B cell (primary cell): Measurements from ENCODE around the gene ACOT9. TPM values are rescaled to one million over a fixed set of nuclear protein-coding genes. Genes with fewer than 3 reads are reported as not detected.
A peak's percentile ranks its signal among the peaks of the same experiment; 100 is the strongest.
"Not testable (repeated sequence)": the region's sequence is repeated elsewhere in the genome, so short reads cannot be mapped to it uniquely, and the experiment has no call there.

Experiments used
- ATAC-seq: fragments of 200-7000 bp; cut with Tn5 transposase; one replicate; pipeline ENCODE4 v1.10.0; 2021; ENCODE audit warnings: low read depth, mild to moderate bottlenecking, moderate number of reproducible peaks, moderate library complexity
- CTCF ChIA-PET: fragments of 350-600 bp; sonication (Branson Sonifier 250); formaldehyde crosslinking; loops from one replicate; lab custom pipeline; 2021; ENCODE audit warnings: antibody characterized with exemption, inconsistent platforms; lab: Charles Lee
- POLR2A ChIA-PET: fragments of 350-600 bp; sonication (Branson Sonifier 250); formaldehyde crosslinking; loops from one replicate; lab custom pipeline; 2021; ENCODE audit warnings: antibody characterized with exemption; lab: Charles Lee
- DNase-seq: peaks from one replicate; pipeline ENCODE4 v3.0.0; 2013
- H2AFZ ChIP-seq: 2 replicates; pipeline ENCODE4 v1.6.1; 2012; ENCODE audit warnings: mild to moderate bottlenecking, low read depth, low read length; ENCODE audit not compliant: insufficient read depth, poor library complexity, severe bottlenecking
- H3K27ac ChIP-seq, 2 donors: 1 replicate in 1 of 2; 2 replicates in 1 of 2; pipeline ENCODE4 v1.5.1; 2012 to 2013; ENCODE audit warnings: low read length in 2 of 2, mild to moderate bottlenecking in 2 of 2, moderate library complexity in 1 of 2
- H3K27me3 ChIP-seq, 4 experiments: fragments of 200-600 bp in 1 of 4; sonication (generic) in 1 of 4; replicated peaks in 1 of 4; 1 replicate in 2 of 4; 2 replicates in 2 of 4; pipeline versions ENCODE4 v1.6.1 to v1.7.0; 2013 to 2016; ENCODE audit warnings: low read length in 3 of 4, mild to moderate bottlenecking in 2 of 4, mixed read lengths in 1 of 4, moderate library complexity in 1 of 4; ENCODE audit not compliant: insufficient read depth in 4 of 4, control insufficient read depth in 3 of 4; ENCODE audit errors: control extremely low read depth in 1 of 4
- H3K36me3 ChIP-seq, 2 experiments: replicated peaks in 1 of 2; 1 replicate in 1 of 2; 2 replicates in 1 of 2; pipeline versions ENCODE4 v1.6.1 to v1.7.1; 2013; ENCODE audit warnings: low read length in 1 of 2; ENCODE audit not compliant: insufficient read depth in 2 of 2, control insufficient read depth in 1 of 2; ENCODE audit errors: control extremely low read depth in 1 of 2, extremely low read depth in 1 of 2
- H3K4me1 ChIP-seq, 2 donors: fragments of 200-600 bp in 1 of 2; sonication (generic) in 1 of 2; 1 replicate in 1 of 2; 2 replicates in 1 of 2; pipeline versions ENCODE4 v1.5.1 to v1.6.1; 2013 to 2017; ENCODE audit warnings: low read length in 2 of 2; ENCODE audit not compliant: control insufficient read depth in 2 of 2, insufficient read depth in 2 of 2
- H3K4me2 ChIP-seq: replicated peaks from 2 replicates; pipeline ENCODE3; 2012; ENCODE audit warnings: mild to moderate bottlenecking, low read depth, low read length; ENCODE audit not compliant: poor library complexity, severe bottlenecking
- H3K4me3 ChIP-seq, 5 experiments: fragments of 200-600 bp in 1 of 5; sonication (generic) in 1 of 5; 1 replicate in 3 of 5; 2 replicates in 2 of 5; pipeline versions ENCODE4 v1.5.1 to v1.7.0; 2011 to 2016; ENCODE audit warnings: low read length in 4 of 5, mild to moderate bottlenecking in 4 of 5, low read depth in 2 of 5, control low read depth in 1 of 5, moderate library complexity in 1 of 5; ENCODE audit not compliant: insufficient read depth in 1 of 5; ENCODE audit errors: control extremely low read depth in 1 of 5, extremely low read depth in 1 of 5
- H3K79me2 ChIP-seq: fragments of 200-600 bp; sonication (generic); one replicate; pipeline ENCODE4 v1.6.0; 2016; ENCODE audit warnings: low read length; ENCODE audit not compliant: control insufficient read depth, insufficient read depth
- H3K9ac ChIP-seq: fragments of 200-600 bp; sonication (generic); 2 replicates; pipeline ENCODE4 v1.6.1; 2017; ENCODE audit warnings: mild to moderate bottlenecking, low read length, moderate library complexity
- H3K9me3 ChIP-seq, 3 donors: one replicate each; pipeline versions ENCODE4 v1.6.1 to v1.7.1; 2013; ENCODE audit warnings: low read length in 2 of 3; ENCODE audit not compliant: control insufficient read depth in 2 of 3, insufficient read depth in 1 of 3; ENCODE audit errors: control extremely low read depth in 1 of 3
- H4K20me1 ChIP-seq: 2 replicates; pipeline ENCODE4 v1.6.0; 2012; ENCODE audit warnings: mild to moderate bottlenecking, low read length; ENCODE audit not compliant: insufficient read depth, control insufficient read depth, poor library complexity, severe bottlenecking
- H3K27ac Mint-ChIP-seq: one replicate; pipeline ENCODE4 v1.8.0; 2021; ENCODE audit warnings: mixed read lengths
- H3K27me3 Mint-ChIP-seq: one replicate; pipeline ENCODE4 v1.8.0; 2021; ENCODE audit warnings: mixed read lengths
- H3K4me1 Mint-ChIP-seq: one replicate; pipeline ENCODE4 v1.8.0; 2021; ENCODE audit warnings: mixed read lengths
- H3K4me3 Mint-ChIP-seq: one replicate; pipeline ENCODE4 v1.8.0; 2021; ENCODE audit warnings: mixed read lengths
- H3K9me3 Mint-ChIP-seq: one replicate; pipeline ENCODE4 v1.8.0; 2022; ENCODE audit warnings: mixed read lengths; ENCODE audit not compliant: insufficient read depth
- EZH2 ChIP-seq: IDR thresholded peaks from 2 replicates; pipeline ENCODE4 v1.6.1; 2012; ENCODE audit warnings: borderline replicate concordance, low read depth, mild to moderate bottlenecking, moderate library complexity, low read length; ENCODE audit not compliant: insufficient read depth, poor library complexity, severe bottlenecking
- WGBS: methylation state at CpG from one replicate; pipeline ENCODE4 v1.1.5; 2013; ENCODE audit warnings: missing lambda C conversion rate; ENCODE audit not compliant: insufficient coverage; 5-methylcytosine and 5-hydroxymethylcytosine counted together
- intact Hi-C: fragments of 100-400 bp; cut with micrococcal nuclease; formaldehyde crosslinking; loops from one replicate; pipeline ENCODE4 v1.10.0; 2022
- polyA plus RNA-seq: library from polyadenylated mRNA; depleted of rRNA; stranded (reverse); fragments of >200 nt; gene quantifications from 2 replicates; pipeline ENCODE4 v1.2.3, GENCODE V29; 2012
- total RNA-seq, 2 donors: library from RNA; stranded (reverse); fragments of 120-200 nt in 1 of 2; gene quantifications; 1 replicate in 1 of 2; 2 replicates in 1 of 2; pipeline versions ENCODE4 v1.2.3 to v1.2.4, GENCODE V29; 2013 to 2022
- TF ChIP-seq, protein P1 (sequence below): fragments of 200-600 bp; IDR thresholded peaks from one replicate; pipeline ENCODE4 v1.8.0; 2022; ENCODE audit warnings: antibody characterized with exemption, mild to moderate bottlenecking

ACOT9 gene
- total and polyA plus RNA-seq, 2 donors (not counting 1 experiment from before 2014, with no cell fraction given): 23.9 to 31.3 TPM

DNA sequence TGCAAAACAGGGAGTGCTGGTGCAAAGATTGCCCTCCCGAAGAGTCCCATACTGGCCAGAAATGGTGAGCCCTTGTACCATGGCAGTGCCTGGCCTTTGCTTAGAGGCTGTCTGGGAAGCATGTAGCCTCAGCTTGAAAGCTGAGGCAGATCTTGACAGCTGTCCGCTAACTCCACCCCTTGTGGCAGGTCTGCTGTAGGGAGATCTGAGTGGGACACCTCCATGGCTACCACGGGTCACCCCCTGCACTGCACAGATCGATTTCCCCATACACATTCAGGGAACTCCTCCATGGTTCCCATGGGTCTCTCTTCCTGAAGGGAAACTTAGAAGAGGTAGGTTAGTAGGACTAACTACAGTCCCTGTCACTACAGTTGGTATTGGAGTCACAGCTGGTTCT is 6.1 kb upstream of the ACOT9 start:
- H3K27ac Mint-ChIP-seq: no peak overlapping the region
- Histone ChIP-seq H3K4me3 (no peak overlapping the region), H3K9ac (no peak overlapping the region), H3K79me2 (no peaks in the 10 kb centered on the region), H2AFZ (no peak overlapping the region), H3K9me3 (no peaks in the 10 kb centered on the region), H3K4me1 (peaks cover 3% of the 10 kb centered on the region in 2 donors), H3K36me3 (no peaks in the 10 kb centered on the region), H3K27ac (no peak overlapping the region), H4K20me1 (no peaks in the 10 kb centered on the region), H3K27me3 (no peaks in the 10 kb centered on the region), H3K4me2 (no peak overlapping the region)
- intact Hi-C loops: loop anchor here (10.0 kb wide), 1 partner anchor 276 kb away; the partner anchor contains the start of gene KLHL15
- no peak for ATAC-seq
- DNase-seq: no peak
- WGBS: 100% methylated on average over 1 of the region's 4 CpGs
- H3K4me1 Mint-ChIP-seq: peaks cover 10% of the 10 kb centered on the region
- no peak overlapping the region for H3K4me3 Mint-ChIP-seq
- H3K9me3 Mint-ChIP-seq: no peaks in the 10 kb centered on the region
- ChIA-PET POLR2A (no interaction called here), CTCF (no interaction called here)
- no peaks in the 10 kb centered on the region for H3K27me3 Mint-ChIP-seq
- TF ChIP-seq, protein P1, sequence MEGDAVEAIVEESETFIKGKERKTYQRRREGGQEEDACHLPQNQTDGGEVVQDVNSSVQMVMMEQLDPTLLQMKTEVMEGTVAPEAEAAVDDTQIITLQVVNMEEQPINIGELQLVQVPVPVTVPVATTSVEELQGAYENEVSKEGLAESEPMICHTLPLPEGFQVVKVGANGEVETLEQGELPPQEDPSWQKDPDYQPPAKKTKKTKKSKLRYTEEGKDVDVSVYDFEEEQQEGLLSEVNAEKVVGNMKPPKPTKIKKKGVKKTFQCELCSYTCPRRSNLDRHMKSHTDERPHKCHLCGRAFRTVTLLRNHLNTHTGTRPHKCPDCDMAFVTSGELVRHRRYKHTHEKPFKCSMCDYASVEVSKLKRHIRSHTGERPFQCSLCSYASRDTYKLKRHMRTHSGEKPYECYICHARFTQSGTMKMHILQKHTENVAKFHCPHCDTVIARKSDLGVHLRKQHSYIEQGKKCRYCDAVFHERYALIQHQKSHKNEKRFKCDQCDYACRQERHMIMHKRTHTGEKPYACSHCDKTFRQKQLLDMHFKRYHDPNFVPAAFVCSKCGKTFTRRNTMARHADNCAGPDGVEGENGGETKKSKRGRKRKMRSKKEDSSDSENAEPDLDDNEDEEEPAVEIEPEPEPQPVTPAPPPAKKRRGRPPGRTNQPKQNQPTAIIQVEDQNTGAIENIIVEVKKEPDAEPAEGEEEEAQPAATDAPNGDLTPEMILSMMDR: no peak
- TF ChIP-seq EZH2: no peak

DNA sequence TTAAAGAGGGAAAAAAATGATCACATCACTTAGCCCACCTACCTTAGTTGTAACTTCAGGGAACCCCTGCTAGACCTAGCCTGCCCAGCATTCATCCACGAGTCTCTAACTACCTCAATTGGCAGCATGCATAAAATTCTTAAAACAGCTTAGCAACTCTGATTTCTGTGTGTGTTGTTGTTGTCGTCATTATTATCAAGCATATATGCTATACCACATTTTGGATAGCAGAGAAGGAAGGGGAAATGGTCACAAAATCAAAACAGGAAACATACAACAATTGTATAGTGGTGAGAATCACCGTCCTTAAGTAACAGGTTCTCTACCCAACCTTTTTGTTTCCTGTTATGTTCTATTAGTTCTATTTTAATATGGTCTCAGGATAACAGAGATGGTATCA is 2.7 kb upstream of the ACOT9 start:
- no peaks in the 10 kb centered on the region for H3K9me3 Mint-ChIP-seq
- peak overlapping the region; percentile 71 for H3K27ac Mint-ChIP-seq
- Histone ChIP-seq H3K4me1 (peaks cover 3 to 12% of the 10 kb centered on the region in 2 donors), H3K9ac (no peak overlapping the region), H3K27ac (peak overlapping the region in 1 of 2 donors; percentile 10), H3K4me3 (no peak overlapping the region), H3K79me2 (peaks cover 21% of the 10 kb centered on the region), H3K36me3 (no peaks in the 10 kb centered on the region), H3K27me3 (no peaks in the 10 kb centered on the region), H3K4me2 (peak overlapping the region; percentile 37), H2AFZ (peak overlapping the region; percentile 17), H4K20me1 (no peaks in the 10 kb centered on the region), H3K9me3 (no peaks in the 10 kb centered on the region)
- WGBS: no CpG with 5 or more reads among the region's 3 CpGs
- ChIA-PET POLR2A (no interaction called here), CTCF (interaction anchor here (1.2 kb wide), 1 partner anchor 12 kb away, joined by 3 read pairs; no protein-coding TSS in a partner anchor)
- TF ChIP-seq, protein P1: no peak
- no peak for TF ChIP-seq EZH2
- peak overlapping the region; percentile 70 for H3K4me3 Mint-ChIP-seq
- intact Hi-C loops: loop anchor here (10.0 kb wide), 1 partner anchor 279 kb away; the partner anchor contains the start of gene KLHL15
- peaks cover 27% of the 10 kb centered on the region for H3K4me1 Mint-ChIP-seq
- H3K27me3 Mint-ChIP-seq: no peaks in the 10 kb centered on the region
- DNase-seq (peak; percentile 47), ATAC-seq (no peak)

DNA sequence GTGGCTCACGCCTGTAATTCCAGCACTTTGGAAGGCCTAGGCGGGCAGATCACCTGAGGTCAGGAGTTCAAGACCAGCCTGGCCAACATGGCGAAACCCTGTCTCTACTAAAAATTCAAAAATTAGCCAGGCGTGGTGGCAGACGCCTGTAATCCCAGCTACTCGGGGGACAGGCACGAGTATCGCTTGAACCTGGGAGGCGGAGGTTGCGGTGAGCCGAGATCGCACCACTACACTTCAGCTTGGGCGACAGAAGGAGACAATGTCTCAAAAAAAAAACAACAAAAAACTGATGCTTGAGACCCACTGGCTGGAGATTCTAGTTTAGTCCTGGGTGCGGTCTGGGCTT is 521 bp upstream of the ACOT9 start:
- not testable (repeated sequence) for H3K9me3 ChIP-seq, ATAC-seq, H4K20me1 ChIP-seq, H3K27me3 ChIP-seq, H3K9me3 Mint-ChIP-seq, DNase-seq, H3K27me3 Mint-ChIP-seq, H3K36me3 ChIP-seq
- Histone ChIP-seq H3K27ac (peak overlapping the region; percentile 86 to 87), H2AFZ (peak overlapping the region; percentile 72), H3K9ac (peak overlapping the region; percentile 88), H3K79me2 (peaks cover 38% of the 10 kb centered on the region), H3K4me1 (peaks cover 3 to 12% of the 10 kb centered on the region in 2 donors), H3K4me3 (peak overlapping the region in 4 of 5 experiments; percentile 70 to 80 (median 76)), H3K4me2 (peak overlapping the region; percentile 76)
- Mint-ChIP-seq H3K4me3 (peak overlapping the region; percentile 91), H3K27ac (peak overlapping the region; percentile 90), H3K4me1 (peaks cover 31% of the 10 kb centered on the region)
- POLR2A ChIA-PET: interaction anchor here (0.7 kb wide), 1 partner anchor 38 kb away, joined by 3 read pairs; no protein-coding TSS in a partner anchor
- CTCF ChIA-PET: interaction anchor here (0.9 to 1.3 kb wide), 4 partner anchors 14 to 158 kb away, joined by 3 to 5 read pairs (median 4); partner anchors contain the start of gene SAT1
- intact Hi-C loops: loop anchor here (1.0 to 10.0 kb wide), 6 partner anchors 13 to 309 kb away; partner anchors contain the start of genes EIF2S3 and KLHL15
- 63% methylated on average over 7 of the region's 14 CpGs for WGBS
